HG03469 (cell line): ENCODE data around the gene SERGEF.

Experiments used
- ATAC-seq: cut with Tn5 transposase; IDR thresholded peaks from one replicate; pipeline ENCODE4 v1.9.1; 2021; ENCODE audit warnings: mild to moderate bottlenecking, moderate library complexity, moderate number of reproducible peaks; ENCODE audit not compliant: unreplicated experiment

The SERGEF gene

DNA sequence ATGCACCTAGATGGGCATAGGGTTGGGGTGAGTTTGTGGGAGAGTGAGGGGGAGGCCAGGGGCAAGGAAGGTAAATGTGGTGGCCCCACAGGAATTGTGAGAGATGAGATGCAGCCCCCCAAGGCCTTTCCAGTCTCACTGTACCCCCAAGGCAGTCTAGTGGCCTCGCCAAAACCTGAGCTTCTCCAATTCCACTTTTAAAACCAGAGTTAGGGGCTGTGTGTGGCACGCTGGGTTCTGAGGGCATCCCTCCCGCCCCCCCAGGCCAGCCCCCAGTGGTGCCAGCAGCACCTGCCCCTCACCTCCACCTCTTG is 237.9 kb downstream of the SERGEF start:
- ATAC-seq: no peak

DNA sequence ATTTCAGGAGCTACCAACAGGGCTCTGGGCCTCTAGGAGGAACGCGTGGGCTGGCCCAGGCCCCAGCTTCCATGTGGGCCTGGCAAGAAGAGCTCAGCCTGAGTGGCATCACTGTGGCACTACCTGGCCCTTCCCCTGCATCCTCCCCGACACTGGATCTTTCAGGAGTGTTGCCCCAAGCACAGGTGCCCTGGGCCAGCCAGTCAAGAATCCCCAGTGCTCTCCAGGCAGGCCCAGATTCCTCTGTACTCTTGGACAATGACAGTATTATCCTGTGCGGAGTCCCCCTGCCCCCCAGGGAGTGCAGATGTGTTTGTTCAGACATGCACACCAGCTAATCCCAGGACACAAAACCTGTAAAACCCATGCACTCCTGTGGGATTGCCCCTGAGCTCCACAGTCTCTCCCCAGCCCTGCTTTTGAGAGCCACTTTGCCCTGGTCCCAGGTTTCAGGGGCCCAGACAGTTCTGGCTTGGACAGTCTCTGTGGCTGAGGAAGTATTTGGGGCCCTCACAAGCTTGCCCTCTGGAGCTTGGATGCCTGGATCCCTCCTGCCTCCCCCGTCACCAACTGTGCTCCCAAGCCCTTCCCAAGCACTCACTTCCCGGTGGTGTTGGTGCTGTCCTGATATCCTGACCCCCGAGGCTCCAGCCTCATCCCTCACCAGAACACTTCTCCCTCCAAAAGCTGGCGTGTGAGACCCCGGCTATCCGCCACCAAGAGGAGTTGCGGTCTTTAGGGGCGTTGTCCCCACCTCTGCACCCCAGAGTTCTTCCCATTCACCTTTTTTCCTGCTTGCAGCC is 238.4 kb downstream of the SERGEF start:
- no peak for ATAC-seq

DNA sequence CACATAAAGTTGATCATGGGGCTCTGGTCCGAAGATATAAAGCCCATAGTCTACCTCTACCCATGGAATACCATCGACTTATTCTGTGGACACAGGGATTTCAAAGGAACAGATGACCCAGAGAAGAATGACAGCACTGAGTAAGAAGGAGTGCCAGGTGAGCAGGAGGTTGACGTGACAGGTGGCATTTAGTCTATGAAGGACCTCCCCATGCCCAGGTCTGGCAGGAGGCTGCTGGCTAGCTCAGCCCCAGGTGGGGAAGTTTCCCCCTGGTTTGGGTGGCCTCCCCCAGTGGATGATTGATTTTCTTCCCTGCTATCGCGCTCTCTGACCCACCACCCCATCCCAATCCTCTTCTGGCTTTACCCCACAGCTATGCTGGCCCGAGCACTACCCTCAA is 239.2 kb downstream of the SERGEF start:
- no peak for ATAC-seq

DNA sequence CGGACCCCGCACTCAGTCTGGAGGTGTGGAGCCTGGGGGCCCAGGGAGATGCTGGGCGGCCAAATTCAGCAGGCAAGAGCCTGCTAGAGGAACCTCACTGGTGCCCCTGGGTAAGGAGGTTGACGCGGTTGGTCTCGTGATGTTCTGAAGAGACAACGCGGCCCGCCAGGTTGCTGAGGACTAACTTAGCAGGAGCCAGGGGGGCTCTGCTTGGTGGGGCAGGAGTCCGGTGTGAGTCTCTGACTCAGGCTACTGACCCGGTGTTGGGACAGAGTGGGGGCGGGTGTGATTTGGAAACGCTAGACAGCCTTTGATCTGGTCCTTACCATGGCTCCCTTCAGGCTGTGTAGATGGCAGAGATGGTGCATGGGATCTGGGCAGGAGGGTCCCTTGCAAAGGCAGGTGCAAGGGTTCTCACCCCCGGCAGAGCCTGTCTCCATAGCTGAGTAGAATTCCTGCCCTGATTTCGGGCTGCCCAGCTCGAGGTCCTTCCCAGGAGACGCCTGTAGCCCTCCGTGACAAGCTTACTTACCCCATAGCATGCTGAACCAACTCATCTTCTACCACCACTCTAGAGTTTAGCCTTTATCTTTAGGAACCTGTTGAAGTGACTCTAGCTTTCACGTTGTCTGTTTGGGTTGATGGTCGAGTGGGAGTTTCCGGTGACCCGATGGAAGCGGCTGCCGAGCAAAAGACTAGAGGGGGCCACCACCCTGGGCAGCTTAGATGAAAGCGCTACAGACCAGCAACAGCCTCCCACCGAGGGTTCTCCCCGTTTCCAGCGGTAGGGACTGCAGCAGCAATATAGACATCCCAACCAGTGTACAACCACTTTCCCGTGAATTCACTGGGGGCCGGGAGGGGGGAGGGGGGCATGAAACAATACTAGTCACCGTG is 239.9 kb downstream of the SERGEF start:
- no peak for ATAC-seq

DNA sequence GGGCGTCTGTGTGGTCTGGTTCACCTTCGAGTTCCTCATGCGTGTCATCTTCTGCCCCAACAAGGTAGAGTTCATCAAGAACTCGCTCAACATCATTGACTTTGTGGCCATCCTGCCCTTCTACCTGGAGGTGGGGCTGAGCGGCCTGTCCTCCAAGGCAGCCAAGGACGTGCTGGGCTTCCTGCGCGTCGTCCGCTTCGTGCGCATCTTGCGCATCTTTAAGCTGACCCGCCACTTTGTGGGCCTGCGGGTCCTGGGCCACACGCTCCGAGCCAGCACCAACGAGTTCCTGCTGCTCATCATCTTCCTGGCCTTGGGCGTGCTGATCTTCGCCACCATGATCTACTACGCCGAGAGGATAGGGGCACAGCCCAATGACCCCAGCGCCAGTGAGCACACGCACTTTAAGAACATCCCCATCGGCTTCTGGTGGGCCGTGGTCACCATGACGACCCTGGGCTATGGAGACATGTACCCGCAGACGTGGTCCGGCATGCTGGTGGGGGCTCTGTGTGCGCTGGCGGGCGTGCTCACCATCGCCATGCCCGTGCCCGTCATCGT is 240.9 kb downstream of the SERGEF start:
- no peak for ATAC-seq

DNA sequence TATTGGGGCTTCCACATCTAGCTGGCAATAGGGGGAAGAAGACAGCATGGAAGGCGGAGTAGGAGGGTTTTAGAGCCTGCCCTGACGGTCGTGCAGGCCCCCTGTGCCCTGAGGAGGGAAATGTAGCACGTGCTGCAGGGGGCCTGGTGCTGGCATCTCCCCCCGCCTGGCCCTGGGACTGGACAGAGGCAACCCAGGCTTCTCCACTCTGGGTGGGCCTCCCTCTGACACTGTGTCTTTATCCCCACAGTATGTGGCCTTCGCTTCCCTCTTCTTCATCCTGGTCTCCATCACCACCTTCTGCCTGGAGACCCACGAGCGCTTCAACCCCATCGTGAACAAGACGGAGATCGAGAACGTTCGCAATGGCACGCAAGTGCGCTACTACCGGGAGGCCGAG is 241.4 kb downstream of the SERGEF start:
- ATAC-seq: no peak

DNA sequence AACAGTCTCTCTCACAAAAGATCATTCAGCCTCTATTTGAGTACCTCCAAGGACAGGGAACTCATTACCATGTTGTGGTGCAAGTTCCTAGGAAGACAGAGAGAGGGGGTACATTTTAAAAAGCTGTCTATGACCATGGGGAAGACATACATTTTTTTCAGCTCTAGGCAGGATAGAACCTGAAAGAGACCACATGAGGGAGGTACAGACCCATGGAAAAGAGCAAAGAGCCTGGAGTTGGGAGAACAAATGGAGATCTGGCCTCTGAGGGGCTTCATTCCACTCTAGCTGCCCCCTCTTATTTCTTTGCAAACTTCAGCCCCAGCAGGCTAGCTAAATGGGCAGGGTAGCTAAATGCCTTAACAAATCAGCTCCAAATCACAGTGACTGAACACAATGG is 241.9 kb downstream of the SERGEF start:
- ATAC-seq: no peak

DNA sequence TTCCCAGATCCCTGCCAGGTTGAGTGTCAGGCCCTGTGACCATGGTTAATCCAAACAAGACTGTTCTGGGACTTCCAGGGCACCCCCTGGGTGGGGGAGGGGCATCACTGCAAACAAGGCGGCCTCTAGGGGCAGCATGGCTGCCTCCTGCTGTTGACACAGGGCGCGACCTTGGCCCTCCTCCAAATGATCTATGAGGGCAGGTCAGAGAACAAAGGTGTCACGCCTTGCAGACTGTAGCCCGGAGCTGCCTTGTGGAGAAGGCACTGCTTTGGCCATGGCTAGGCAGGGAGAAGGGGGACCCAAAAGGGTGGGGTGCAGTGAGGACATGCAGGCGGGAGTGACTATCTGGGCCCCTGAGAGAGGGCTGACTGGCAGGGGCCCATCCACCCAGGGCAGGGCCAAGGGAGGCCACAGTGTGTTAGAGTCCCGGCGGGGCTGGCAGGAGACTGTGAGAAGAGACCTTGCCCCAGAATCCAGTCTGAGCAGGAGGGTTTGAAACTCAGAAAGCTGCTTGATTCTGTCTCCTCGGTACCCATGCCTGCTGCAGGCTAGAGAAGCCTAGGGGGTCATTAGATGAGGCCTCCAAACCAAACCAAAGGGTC is 242.7 kb downstream of the SERGEF start:
- ATAC-seq: no peak

DNA sequence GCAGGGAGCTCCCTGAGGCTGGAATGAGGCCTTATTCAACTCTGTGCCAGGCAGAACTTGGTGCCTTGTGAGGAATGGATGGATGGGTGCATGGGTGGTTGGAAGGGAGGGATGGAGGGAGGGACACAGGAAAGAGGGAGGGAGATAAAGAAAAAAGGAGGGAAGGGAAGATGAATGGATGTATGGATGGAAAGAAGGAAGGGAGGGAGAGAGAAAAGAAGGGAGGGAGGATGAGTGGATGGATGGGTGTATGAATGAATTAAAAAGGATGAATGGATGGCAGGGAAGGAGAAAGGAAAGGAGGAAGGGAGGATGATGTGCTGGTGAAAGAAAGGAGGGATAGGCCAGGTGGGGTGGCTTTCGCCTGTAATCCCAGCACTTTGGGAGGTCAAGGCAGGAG is 243.6 kb downstream of the SERGEF start:
- no peak for ATAC-seq

DNA sequence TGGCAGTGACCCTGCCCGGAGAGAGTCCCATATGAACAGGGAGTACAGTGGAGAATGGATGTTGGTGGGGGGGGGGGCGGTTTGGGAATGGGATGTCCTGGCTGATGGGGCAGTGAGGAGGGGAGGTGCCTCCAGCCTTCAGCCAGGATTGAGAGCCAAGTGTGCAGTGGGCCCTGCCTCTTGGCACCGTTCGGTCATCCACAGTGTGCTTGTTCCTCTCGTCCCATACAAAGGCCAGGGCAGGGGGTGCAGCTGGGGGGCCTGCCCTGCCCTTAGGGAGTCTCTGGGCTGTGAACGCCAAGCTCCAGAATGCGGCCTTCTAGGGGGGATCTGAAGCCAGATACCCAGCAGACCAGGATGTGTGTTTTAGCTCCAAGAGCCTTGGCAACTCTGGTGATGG is 244.3 kb downstream of the SERGEF start:
- ATAC-seq: no peak

DNA sequence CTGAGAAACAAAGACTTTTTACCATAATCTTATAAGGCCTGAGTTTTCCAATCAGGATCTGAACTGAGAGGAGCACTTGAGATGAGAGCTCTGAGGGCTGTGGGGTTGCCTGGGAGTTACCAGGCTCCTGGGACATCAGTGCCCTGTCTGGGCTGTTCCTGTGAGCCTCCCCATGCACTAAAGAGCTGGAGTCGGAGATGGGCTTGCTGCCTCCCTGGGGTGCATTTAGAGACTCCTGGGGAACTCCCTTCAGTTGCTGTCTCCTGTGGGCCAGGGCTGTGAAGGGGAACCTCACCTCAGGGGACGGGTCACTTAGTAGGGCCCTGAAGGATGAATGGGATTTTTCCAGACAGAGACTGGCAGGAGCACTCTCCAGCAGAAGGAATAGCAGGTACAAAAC is 244.9 kb downstream of the SERGEF start:
- ATAC-seq: no peak

DNA sequence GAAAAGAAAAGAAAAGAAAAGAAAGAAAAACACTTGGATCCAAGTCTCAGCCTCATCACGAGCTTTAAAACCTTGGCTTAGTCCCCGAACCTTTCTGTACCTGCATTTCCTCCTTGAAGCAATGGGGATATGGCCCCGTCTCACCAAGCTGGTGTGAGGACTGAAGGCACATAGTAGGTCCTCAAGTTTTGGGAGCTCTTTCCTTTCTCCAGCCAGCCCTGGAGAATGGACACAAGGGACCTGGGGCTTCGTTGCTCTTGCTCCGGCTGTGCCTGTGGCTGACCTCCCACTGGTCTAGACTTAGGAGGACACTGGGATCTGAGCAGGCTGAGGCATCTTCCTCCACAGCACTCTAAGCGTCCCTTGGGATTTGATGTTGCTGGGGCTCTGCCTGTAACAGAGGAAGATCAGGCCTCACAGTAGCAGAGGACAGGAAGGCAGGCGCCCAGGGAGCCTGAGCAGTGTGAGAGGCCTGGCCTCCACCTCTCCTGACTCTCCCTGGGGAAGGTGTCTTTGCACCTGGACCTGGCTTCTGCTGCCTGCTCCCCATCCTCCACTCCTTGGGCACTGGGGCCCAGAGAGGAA is 245.5 kb downstream of the SERGEF start:
- no peak for ATAC-seq

DNA sequence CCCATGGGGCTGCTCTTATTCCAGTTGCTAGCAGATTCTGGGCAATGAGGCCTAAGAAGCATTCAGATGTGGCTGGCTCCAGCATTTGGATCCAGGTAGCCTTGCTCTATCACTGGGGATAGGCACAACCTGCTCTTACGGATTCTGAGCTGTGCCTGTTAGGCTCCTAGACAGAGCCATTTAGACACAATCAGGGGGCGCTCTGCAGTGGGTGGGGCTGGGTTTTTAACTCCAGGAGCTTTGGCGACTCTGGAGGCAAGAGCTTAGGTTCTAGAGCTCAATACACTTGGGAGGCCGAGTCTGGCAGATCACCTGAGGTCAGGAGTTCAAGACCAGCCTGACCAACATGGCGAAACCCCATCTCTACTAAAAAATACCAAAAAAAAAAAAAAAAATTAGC is 246.3 kb downstream of the SERGEF start:
- no peak for ATAC-seq

DNA sequence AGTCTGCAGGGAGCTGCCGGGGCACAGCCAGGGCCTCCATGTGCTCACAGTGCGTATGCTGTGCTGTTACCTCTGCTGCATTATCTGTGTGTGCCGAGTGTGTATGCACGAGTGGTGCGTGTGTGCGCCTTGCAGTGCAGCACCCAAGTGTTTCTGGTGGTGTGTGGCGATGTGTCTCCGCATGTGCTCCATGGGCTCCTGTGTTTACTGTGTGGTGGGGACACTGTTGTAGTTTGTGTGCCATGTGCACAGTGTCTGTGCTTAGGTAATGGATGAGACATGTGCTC is 246.8 kb downstream of the SERGEF start:
- no peak for ATAC-seq

DNA sequence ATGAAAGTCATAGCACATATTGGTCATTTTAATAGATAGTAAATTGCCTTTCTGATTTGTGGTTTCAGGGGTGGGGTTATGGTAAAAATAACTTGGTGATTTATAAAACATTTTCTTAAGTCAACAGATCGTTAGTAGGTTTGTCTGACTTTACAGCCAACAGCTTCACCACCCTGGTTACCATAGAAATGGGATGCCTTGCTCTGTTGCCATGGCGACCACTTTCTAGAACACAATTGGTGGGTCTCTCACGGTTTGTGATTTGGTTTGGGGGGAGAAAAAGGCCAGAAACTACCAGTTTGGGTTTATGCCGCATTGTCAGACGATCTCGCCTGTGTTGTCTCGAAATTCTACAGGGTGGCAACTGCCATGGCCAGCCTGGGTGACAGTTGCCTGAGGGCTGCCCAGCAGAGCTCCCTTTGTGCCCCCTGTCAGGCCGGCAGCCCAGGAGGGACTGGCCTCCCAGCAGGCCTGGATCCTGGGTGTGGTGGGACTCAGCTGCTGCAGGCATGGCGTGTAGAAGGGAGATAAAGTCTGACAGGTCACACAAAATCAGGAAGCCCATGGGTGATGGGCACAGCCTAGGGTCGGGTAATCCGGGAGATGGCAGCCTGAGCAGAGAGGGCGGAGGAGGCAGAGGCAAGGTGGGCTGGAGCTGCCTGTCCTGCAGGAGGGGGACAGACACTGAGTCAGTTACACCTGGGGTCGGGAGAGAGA is 247.3 kb downstream of the SERGEF start:
- ATAC-seq: no peak

DNA sequence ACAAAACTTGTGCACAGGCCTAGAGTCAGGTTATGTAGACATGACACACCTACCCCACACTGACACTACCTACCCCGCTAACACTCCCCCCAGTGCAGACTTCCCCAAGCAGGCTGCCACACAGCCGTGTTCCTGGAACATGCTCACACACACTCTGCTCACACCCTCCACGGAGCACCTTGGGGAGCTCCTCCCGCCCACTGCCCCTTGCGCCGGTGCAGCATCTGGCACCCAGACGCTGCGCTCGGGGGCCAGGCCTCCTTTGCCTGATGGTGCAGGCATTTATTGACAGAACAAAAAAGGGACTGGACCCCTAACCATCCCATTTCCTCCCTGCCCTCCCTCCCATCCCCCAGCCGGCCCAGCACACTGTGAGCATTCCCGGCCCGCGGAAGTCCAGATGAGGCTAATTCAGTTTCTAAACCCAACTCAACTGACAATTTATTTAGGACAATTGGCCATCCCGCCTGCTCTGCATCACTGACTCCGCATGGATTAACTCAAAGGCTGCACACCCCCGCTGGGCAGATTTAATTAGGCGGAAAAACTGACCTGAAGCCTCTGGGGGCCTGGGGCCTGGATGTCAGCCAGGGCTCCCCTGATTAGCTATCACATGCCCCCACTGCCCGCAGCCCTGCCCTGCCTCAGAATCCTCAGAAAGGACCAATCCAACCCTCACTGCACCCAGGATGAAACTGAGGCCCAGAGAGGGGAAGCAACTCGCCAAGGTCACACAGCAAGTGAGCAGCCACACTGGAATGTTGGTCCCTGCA is 248.2 kb downstream of the SERGEF start:
- no peak for ATAC-seq

DNA sequence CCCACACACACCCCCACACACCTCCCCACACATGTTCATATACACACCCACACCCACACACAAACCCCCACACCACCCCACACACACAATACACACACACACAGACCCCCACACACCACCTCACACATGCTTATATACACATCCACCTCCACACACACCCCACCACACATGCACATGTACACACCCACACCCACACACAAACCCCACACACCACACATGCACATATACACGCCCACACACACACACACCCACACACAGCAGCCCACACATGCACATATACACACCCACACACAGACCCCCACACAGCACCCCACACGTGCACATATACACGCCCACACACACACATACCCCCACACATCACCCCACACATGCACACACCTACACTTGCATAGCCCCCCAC is 249.1 kb downstream of the SERGEF start:
- ATAC-seq: no peak

DNA sequence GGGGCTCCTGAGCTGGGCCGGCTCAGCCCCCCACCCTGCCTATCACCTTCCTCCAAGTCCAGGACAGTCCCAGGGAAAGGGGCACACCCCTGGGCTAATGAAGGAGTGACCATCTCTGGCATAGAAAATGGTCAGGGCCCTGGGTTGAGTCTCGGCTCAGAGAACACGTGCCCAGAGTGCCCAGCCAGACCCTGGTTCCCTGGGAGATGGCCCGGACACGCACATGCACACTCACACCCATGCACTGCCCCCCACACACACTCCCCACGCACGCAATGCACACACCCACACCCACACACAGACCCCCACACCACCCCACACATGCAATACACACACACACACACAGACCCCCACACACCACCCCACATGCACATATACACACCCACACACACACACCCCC is 249.6 kb downstream of the SERGEF start:
- no peak for ATAC-seq

DNA sequence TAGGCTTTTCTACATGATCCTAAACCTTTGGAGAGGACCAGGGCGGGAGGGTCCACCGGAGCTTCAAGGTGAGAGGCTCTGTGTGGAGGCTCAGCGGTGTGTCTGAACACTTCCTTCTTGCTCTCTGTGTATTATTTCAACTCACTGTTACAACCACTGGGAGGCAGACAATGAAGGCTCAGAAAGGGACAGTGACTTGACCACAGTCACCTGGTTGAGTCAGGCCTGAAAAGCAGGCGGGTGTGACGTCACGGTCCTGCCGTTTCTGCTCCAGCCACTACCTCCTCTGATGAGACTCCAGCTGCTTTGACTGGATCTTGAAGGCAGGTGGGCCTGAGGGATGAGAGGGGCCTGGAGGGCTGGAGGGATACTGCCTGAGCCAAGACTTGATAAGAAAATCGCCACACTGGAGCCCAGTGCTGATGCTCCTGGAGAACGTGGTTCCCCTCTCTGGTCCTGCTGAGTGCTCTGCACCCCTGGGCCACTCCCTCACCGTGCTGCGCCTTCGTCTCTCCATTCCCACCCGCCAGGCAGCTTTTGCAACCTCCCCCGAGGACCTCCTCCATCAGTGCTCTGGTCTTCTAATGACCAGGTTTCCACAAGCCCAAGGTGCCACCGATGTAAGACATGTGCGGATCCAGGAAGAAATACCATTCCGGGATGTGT is 250.4 kb downstream of the SERGEF start:
- peak; percentile 56 for ATAC-seq
